ENCODE measurements around the gene BCAN. TPM values are rescaled to one million over a fixed set of nuclear protein-coding genes. Genes with fewer than 3 reads are reported as not detected.

The BCAN gene
- total RNA-seq, 2 donors from 2014 or later: 0.26 TPM; not detected in 1

DNA sequence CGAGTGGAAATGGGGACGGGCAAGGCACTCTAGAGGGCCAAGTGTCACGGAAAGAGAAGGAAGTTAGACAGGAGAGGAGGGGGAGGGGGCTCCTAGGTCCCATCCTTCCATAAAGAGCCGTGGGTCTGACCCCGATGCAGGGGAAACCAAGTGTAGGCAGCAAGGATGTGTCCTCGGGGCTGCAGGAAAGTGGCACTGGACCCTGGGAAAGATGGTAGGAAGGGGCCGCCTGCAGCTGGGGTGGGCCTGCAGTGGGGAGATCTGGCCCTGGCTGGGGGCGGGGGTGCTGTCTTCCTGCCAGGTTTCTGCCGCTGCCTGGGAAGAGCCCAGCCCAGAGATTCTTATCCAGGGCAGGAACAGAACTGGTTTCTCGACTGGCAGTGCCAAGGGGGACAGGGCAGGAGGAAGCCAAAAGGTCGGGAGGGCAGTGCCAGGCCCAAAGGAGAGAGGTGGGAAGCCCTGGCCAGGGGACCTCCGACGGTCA, 50.6 kb downstream of the BCAN start:
- TF ChIP-seq POLR2A (IDR thresholded peaks at IDR 0.05): no peak
- TF ChIP-seq CTCF (IDR thresholded peaks at IDR 0.05): no peak
- no peak overlapping the region for H3K4me3 ChIP-seq
- peak in 2 of 4 donors; percentile 62 to 69 for DNase-seq
- peak; percentile 45 for ATAC-seq
- intact Hi-C loops (cut with DNase I): loop anchor here (10.0 kb wide), 1 partner anchor 192 kb away; no protein-coding TSS in a partner anchor
- H3K9me3 ChIP-seq: no peaks in the 10 kb centered on the region
- H3K27ac ChIP-seq: peak overlapping the region in 1 of 4 donors; percentile 6
- WGBS, 2 donors: 15 to 16% methylated on average over 12 to 13 of the region's 13 CpGs
- H3K27me3 ChIP-seq: no peaks in the 10 kb centered on the region
- no peaks in the 10 kb centered on the region for H3K36me3 ChIP-seq (replicated peaks in 1 of 2; ENCODE audit: insufficient read depth in 1 of 2, low read depth in 2 of 2)
- peaks cover 30% of the 10 kb centered on the region for H3K4me1 ChIP-seq

DNA sequence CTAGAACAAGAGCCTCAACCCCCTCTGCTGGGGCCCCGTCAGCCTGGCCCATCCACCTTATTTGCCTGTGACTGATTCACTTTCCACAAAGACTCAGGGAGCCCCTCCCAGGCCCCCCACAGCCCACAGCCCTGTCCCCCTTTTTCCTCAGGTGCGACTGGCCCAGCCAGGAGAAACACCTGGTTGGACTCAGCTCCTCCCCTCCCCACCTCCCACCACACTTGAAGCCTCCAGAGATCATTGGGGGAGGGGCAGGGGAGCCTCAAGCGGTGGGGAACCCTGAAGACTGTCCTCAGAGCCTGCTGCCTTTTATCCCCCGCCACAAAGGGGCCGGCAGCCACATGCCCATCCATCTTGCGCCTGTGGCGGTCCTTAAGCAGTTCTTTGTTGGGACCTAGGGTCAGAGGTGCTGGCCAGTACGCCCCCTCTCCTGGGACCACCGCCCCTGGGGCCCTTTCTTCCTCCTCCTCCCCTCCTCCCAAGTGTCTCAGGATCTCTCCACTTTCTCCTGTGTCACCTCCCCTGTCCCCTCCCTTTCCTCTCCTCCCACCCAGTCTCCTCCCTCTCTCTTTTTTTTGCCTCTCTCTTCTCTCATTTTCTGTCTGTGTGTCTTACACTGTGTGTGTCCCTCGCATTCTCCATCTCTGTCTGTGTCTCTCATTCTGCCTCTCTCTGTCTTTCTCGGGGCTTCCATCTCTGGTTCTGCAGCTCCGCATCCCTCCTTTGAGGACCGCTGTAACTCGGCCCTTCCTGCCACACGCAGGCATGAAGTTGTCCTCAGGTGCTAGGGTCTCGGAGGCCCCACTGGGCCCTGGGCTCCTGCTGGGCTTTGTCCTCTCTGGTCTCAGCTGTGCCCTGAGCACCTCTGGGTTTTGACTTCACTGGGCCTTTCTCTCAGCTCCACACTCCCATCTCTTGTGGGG, 51.3 kb downstream of the BCAN start:
- no peak for TF ChIP-seq CTCF (IDR thresholded peaks at IDR 0.05)
- TF ChIP-seq POLR2A (IDR thresholded peaks at IDR 0.05): no peak
- H3K9me3 ChIP-seq: no peaks in the 10 kb centered on the region
- DNase-seq (peak; percentile 67 to 84 (median 84)), ATAC-seq (peak; percentile 75)
- peak overlapping the region in 1 of 4 donors; percentile 6 for H3K27ac ChIP-seq
- WGBS, 2 donors: 44 to 62% methylated on average over 13 to 15 of the region's 16 CpGs
- no peaks in the 10 kb centered on the region for H3K27me3 ChIP-seq
- H3K36me3 ChIP-seq (replicated peaks in 1 of 2; ENCODE audit: insufficient read depth in 1 of 2, low read depth in 2 of 2): no peaks in the 10 kb centered on the region
- peaks cover 30% of the 10 kb centered on the region for H3K4me1 ChIP-seq
- no peak overlapping the region for H3K4me3 ChIP-seq
- intact Hi-C loops (cut with DNase I): loop anchor here (10.0 kb wide), 1 partner anchor 192 kb away; no protein-coding TSS in a partner anchor

DNA sequence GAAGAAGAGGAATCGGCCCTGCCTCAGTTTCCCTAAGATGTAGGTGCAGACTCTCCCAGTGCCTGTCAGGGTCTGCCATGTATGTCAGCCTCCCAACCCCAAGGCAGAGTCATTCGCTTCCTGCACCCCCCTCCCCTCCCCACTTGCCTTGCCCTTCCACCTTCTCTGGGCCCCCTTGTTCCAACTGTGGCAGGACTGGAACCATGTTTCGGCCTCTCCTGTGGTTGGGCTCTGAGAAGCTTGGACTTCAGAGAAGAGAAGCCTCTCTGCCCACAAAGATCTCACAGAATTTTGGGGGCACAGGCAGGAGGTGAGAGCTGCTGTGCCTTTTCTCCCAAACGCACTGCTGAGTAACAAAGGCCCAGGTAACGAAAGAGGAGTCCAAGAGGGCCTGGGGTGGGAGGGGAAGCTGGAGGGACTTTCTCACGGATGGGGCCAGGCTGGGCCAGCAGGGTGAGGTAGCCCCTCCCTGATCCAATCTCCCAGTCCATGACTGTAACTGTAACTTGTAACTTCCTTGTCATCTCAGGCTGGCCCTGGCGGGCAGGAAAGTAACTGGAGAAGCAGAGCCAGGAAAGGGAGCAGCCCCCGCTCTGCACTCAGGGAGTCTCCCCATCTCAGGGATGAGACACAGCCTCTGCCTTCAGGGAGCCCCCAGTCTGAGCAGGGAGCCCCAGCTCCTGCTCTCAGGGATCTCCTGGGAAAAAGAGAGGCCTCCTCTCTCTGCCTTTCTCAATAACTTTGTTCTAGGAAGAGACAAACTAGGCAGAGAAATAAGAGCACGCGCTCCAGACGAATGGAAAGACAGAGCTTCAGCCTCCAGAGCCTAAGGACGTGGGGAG, 52.2 kb downstream of the BCAN start:
- H3K36me3 ChIP-seq (replicated peaks in 1 of 2; ENCODE audit: insufficient read depth in 1 of 2, low read depth in 2 of 2): no peaks in the 10 kb centered on the region
- no peak overlapping the region for H3K27ac ChIP-seq
- no peak for TF ChIP-seq CTCF (IDR thresholded peaks at IDR 0.05)
- TF ChIP-seq POLR2A (IDR thresholded peaks at IDR 0.05): no peak
- no peaks in the 10 kb centered on the region for H3K9me3 ChIP-seq
- 75 to 85% methylated on average over 9 to 12 of the region's 12 CpGs for WGBS, 2 donors
- no peak overlapping the region for H3K4me3 ChIP-seq
- DNase-seq (peak in 1 of 4 donors; percentile 24), ATAC-seq (no peak)
- intact Hi-C loops (cut with DNase I): loop anchor here (10.0 kb wide), 1 partner anchor 191 kb away; no protein-coding TSS in a partner anchor
- H3K27me3 ChIP-seq: no peaks in the 10 kb centered on the region
- H3K4me1 ChIP-seq: peaks cover 30% of the 10 kb centered on the region

GRCh38 chr1:156694690-156694962, 52.7 kb downstream of the BCAN start:
- TF ChIP-seq CTCF (IDR thresholded peaks at IDR 0.05): no peak
- no peak for TF ChIP-seq POLR2A (IDR thresholded peaks at IDR 0.05)
- Histone ChIP-seq H3K4me3 (no peak overlapping the region), H3K9me3 (no peaks in the 10 kb centered on the region), H3K4me1 (peaks cover 25% of the 10 kb centered on the region), H3K27me3 (no peaks in the 10 kb centered on the region), H3K27ac (no peak overlapping the region), H3K36me3 (replicated peaks in 1 of 2; ENCODE audit: insufficient read depth in 1 of 2, low read depth in 2 of 2) (no peaks in the 10 kb centered on the region)
- WGBS, 2 donors: 89 to 95% methylated on average over 5 of the region's 5 CpGs
- ATAC-seq (no peak), DNase-seq (no peak)
- intact Hi-C loops (cut with DNase I): loop anchor here (10.0 kb wide), 1 partner anchor 190 kb away; no protein-coding TSS in a partner anchor
